Measurements from ENCODE around the gene SORCS1.

SORCS1 gene

GRCh38 chr10:106980495-106981451 lies 183.7 kb downstream of the SORCS1 start:
- TF ChIP-seq FOXM1 (IDR thresholded peaks at IDR 0.05; ENCODE audit: borderline replicate concordance, low read depth) (no peak), EGR1 (IDR thresholded peaks at IDR 0.05) (no peak), ZBTB7A (IDR thresholded peaks at IDR 0.05; ENCODE audit: low read depth) (no peak), CREB1 (IDR thresholded peaks at IDR 0.05; ENCODE audit: low read depth) (no peak), TAF1 (IDR thresholded peaks at IDR 0.05; ENCODE audit: low read depth) (no peak), TCF12 (IDR thresholded peaks at IDR 0.05; ENCODE audit: low read depth) (no peak), REST (IDR thresholded peaks at IDR 0.05; ENCODE audit: low read depth) (no peak), TEAD4 (IDR thresholded peaks at IDR 0.05) (no peak), YY1 (IDR thresholded peaks at IDR 0.05; ENCODE audit: low read depth) (no peak), EP300 (IDR thresholded peaks at IDR 0.05; ENCODE audit: borderline replicate concordance) (no peak), CEBPB (IDR thresholded peaks at IDR 0.05) (no peak), RAD21 (IDR thresholded peaks at IDR 0.05; ENCODE audit: low read depth) (no peak), NFIC (IDR thresholded peaks at IDR 0.05) (no peak)
- TF ChIP-seq, protein P1, sequence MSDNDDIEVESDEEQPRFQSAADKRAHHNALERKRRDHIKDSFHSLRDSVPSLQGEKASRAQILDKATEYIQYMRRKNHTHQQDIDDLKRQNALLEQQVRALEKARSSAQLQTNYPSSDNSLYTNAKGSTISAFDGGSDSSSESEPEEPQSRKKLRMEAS (IDR thresholded peaks at IDR 0.05), result no peak
- TF ChIP-seq, protein P2, sequence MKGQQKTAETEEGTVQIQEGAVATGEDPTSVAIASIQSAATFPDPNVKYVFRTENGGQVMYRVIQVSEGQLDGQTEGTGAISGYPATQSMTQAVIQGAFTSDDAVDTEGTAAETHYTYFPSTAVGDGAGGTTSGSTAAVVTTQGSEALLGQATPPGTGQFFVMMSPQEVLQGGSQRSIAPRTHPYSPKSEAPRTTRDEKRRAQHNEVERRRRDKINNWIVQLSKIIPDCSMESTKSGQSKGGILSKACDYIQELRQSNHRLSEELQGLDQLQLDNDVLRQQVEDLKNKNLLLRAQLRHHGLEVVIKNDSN (IDR thresholded peaks at IDR 0.05), result no peak

DNA sequence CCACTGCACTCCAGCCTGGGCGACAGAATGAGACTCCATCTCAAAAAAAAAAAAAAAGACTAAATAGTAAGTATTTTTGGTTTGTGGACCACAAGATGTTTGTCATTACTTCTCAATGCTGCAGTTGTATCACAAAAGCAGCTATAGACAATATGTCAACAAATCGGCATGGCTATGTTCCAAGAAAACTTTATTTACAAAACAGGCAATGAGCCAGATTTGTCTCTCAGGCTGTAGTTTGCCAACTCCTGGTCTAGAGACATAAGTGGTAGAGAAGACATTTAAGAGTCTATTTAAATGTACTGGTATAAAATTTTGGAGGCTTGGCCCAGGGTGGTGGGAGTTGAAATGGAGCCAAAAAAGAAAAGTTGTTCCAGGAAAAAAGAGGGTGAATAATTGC lies 185.8 kb downstream of the SORCS1 start:
- TF ChIP-seq, protein P1 (IDR thresholded peaks at IDR 0.05), result no peak
- TF ChIP-seq FOXM1 (IDR thresholded peaks at IDR 0.05; ENCODE audit: borderline replicate concordance, low read depth) (no peak), CEBPB (IDR thresholded peaks at IDR 0.05) (no peak), EP300 (IDR thresholded peaks at IDR 0.05; ENCODE audit: borderline replicate concordance) (no peak), TEAD4 (IDR thresholded peaks at IDR 0.05) (no peak), NFIC (IDR thresholded peaks at IDR 0.05) (no peak), EGR1 (IDR thresholded peaks at IDR 0.05) (no peak), TAF1 (IDR thresholded peaks at IDR 0.05; ENCODE audit: low read depth) (no peak), YY1 (IDR thresholded peaks at IDR 0.05; ENCODE audit: low read depth) (no peak), RAD21 (IDR thresholded peaks at IDR 0.05; ENCODE audit: low read depth) (no peak), TCF12 (IDR thresholded peaks at IDR 0.05; ENCODE audit: low read depth) (no peak), REST (IDR thresholded peaks at IDR 0.05; ENCODE audit: low read depth) (no peak), ZBTB7A (IDR thresholded peaks at IDR 0.05; ENCODE audit: low read depth) (no peak), CREB1 (IDR thresholded peaks at IDR 0.05; ENCODE audit: low read depth) (no peak)
- TF ChIP-seq, protein P2 (IDR thresholded peaks at IDR 0.05), result no peak

GRCh38 chr10:106973716-106974115 lies 190.8 kb downstream of the SORCS1 start:
- no peak for TF ChIP-seq CEBPB (IDR thresholded peaks at IDR 0.05)
- no peak for TF ChIP-seq TEAD4 (IDR thresholded peaks at IDR 0.05)
- no peak for TF ChIP-seq EP300 (IDR thresholded peaks at IDR 0.05; ENCODE audit: borderline replicate concordance)
- TF ChIP-seq CREB1 (IDR thresholded peaks at IDR 0.05; ENCODE audit: low read depth), result no peak
- TF ChIP-seq, protein P2 (IDR thresholded peaks at IDR 0.05), result no peak
- no peak for TF ChIP-seq RAD21 (IDR thresholded peaks at IDR 0.05; ENCODE audit: low read depth)
- no peak for TF ChIP-seq ZBTB7A (IDR thresholded peaks at IDR 0.05; ENCODE audit: low read depth)
- no peak for TF ChIP-seq REST (IDR thresholded peaks at IDR 0.05; ENCODE audit: low read depth)
- TF ChIP-seq FOXM1 (IDR thresholded peaks at IDR 0.05; ENCODE audit: borderline replicate concordance, low read depth), result no peak
- no peak for TF ChIP-seq TCF12 (IDR thresholded peaks at IDR 0.05; ENCODE audit: low read depth)
- no peak for TF ChIP-seq EGR1 (IDR thresholded peaks at IDR 0.05)
- TF ChIP-seq YY1 (IDR thresholded peaks at IDR 0.05; ENCODE audit: low read depth), result no peak
- TF ChIP-seq, protein P1 (IDR thresholded peaks at IDR 0.05), result no peak
- no peak for TF ChIP-seq TAF1 (IDR thresholded peaks at IDR 0.05; ENCODE audit: low read depth)
- no peak for TF ChIP-seq NFIC (IDR thresholded peaks at IDR 0.05)

Data from Ishikawa (cell line).